COLO668 (cell line): ENCODE data around the gene UBXN2A.
"Not testable (repeated sequence)": the region's sequence is repeated elsewhere in the genome, so short reads cannot be mapped to it uniquely, and the experiment has no call there.

Source experiments
- DNase-seq: peaks from one replicate; lab custom pipeline; 2025; ENCODE audit not compliant: unreplicated experiment; lab: John Stamatoyannopoulos, UW

Gene UBXN2A

DNA sequence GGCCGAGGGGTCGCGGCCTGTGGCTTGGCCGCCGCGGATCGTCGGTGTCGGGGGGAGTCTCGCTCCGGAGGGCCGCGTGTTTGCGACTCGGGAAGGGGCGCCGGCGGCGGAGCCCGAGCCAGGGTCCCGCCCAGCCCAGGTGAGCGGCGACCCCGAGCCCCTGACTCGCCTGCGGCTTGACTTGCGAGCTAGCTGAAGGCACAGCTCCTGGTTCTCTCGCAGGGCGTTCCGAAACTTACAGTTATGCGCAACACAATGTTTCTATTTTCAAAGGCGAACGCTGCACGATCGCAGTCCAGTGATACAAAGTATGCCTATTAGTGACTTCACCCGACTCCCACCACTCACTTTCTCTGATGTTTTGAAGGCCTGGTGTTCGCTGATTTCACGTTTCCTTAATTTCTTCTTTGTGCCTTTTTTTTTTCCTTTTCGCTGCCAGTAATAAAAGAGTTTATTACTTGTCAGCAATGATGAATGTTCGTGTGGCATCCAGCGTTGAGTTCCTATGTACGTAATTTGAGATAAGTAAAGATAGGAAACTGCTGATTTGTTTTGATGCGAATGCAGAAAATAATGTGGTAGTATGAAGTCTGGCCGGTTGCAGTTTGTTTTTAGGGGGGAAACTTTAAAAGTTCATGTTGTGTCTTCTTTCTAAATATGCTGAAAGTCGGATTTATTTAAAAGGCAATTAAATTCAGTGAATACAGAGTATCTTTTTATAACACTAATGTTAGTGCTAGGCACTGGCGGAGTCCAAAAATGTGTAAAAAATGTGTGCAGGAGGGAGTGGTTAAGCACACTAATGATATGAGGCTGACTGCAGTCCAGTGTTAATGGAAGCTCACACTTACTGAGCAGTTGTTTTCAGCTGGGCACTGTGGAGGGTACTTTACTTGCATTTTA lies 706 bp downstream of the UBXN2A start:
- no peak for DNase-seq

DNA sequence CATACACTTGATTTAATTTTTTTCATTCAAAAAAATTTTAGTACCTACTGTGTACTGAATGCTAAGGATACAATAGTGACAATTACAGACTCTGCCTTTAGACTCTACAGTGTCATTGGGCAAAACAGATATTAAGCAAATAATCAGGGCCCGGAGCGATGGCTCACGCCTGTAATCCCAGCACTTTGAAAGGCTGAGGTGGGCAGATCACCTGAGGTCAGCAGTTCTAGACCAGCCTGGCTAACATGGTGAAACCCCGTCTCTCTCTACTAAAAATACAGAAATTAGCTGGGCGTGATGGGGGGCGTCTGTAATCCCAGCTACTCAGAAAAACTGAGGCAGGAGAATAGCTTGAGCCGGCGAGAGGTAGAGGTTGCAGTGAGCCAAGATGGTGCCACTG lies 1.4 kb downstream of the UBXN2A start:
- DNase-seq = no peak

DNA sequence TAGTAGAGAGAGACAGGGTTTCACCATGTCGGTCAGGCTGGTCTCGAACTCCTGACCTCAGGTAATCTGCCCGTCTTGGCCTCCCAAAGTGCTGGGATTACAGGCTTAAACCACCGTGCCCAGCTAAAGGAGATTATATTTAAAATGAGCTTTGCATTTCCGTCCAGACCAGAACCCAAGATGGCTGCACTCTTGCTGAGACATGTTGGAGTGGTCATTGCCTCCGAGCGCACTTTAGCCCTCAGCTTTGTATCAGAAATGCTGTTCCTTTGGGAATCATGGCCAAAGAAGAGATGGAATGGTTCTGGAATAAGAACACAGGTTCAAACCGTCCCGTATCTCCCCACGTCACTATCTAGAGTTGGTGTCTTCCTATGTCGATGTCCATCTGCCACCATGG lies 3.4 kb downstream of the UBXN2A start:
- no peak for DNase-seq

DNA sequence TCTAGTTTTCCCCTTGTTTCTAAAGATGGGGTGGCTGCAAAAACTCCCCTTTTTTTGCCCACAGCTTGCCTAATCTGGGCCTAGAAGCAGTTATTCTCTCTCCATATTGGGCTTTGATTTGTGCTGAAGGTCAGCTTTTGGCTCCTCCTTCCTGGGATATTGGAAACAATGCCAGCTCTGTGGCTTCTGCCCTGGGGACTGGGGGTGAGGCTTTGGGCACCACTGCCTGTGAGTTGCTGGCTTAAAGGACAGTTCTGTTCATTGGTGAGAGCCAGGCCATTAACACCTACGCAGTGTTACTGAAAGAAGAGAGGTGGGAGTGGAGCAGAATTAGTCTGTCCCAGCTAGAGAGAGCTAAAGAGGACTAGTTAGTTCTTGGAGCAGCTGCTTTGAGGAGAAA lies 4.3 kb downstream of the UBXN2A start:
- DNase-seq = no peak

DNA sequence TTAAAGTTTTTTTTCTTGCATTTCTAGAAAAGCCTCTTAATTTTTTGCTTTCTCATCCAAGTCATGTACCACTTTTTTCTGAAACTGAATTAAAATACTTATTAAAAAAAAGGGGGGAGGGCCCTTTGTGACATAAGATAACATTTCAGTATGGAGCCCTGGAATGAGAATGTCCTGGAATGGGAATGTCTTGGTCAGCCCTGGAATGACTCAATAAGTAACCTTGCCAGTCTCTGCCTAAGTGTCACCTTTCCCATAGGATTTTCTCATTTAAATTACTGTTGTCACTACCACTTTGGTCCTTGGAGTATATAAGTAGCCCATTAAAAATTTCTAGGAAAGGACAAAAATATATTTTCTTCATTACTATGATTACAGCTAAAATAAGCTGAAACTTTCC lies 4.7 kb downstream of the UBXN2A start:
- no peak for DNase-seq

DNA sequence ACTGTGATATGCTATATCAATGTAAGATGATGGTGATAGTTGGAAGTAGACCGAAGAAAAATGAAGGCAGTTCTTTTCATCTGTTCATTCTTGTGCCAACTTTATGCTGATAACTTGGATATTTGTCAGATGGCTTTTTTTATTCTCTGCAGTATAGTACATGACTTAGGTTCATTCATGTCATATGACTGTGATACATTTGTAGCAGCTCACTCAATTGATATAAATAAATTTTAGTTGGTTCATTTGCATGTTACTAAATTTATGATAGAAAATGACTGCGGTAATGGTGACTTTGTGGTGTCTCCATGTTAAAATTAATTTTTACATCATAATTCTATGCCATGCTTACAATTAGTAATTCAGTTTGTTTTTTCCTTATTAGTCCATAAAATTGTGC lies 7.1 kb downstream of the UBXN2A start:
- DNase-seq = no peak

DNA sequence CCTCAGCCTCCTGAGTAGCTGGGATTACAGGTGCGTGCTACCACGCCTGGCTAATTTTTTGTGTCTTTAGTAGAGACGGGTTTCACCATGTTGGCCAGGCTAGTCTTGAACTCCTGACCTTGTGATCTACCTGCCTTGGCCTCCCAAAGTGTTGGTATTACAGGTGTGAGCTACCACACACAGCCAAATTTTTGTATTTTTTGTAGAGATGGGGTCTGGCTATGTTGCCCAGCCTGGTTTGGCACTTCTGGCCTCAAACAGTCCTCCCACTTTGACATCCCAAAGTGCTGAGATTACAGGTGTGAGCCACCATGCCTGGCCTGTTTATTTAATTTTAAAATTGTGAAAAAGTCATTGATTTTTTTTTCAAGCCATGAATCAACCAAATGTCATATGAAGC lies 12.3 kb downstream of the UBXN2A start:
- not testable (repeated sequence) for DNase-seq

DNA sequence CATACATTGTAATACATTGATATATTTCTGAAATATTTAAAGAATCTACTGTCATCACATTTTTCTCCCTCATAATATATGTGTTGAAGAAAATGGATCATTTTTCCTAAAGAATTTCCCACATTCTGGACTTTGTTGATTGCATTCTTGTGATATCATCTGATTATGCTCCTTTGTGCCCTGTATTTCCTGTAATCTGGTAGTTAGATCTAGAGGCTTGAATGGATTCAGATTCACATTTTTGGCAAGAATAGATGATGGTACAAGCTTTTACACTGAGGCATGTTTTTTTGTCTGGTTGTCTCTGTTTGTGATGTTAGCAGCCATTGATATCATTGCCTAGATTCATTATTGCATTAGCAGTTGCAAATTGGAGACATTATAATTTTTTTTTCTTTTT lies 13.4 kb downstream of the UBXN2A start:
- DNase-seq = no peak

DNA sequence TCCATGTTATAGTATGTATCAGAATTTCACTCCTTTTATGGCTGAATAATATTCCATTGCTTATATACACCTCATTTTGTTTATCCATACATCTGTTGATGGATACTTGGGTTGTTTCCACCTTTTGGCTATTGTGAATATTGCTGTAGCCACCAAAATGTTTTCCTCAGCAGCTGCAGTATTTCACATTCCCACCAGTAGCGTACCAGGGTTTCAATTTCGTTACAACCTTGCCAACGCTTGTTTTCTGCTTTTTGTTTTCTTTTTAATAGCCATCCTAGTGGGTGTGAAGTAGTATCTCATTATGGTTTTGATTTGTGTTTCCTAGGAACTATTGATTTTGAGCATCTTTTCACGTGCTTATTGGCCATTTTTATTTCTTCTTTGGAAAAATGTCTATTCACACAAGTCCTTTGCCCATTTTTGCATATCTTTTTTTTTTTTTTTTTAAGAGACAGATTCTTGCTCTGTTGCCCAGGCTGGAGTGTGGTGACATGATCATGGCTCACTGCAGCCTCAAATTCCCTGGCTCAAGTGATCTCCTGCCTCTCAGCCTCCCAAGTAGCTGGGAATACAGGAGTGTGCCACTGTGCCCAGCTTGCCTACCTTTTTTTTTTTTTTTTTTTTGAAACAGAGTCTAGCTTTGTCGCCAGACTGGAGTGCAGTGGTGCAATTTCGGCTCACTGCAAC lies 14.2 kb downstream of the UBXN2A start:
- DNase-seq = no peak

DNA sequence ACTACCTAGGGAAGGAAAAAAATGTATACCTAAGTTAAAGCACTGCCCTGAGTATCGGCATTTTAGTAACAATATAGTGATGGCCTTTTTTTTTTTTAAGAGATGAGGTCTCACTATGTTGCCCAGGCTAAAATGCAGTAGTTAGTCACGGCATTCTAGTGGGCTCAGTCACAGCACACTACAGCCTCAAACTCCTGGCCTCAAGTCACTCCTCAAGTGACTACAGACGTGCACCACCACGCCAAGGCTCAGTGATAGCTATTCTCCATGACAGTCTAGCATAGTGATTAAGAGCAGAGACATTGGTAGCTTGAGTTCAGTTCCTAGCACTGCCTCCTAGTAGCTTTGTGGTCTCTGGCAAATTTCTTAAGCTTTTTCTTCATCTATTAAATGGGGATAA lies 27.6 kb downstream of the UBXN2A start:
- DNase-seq = no peak

DNA sequence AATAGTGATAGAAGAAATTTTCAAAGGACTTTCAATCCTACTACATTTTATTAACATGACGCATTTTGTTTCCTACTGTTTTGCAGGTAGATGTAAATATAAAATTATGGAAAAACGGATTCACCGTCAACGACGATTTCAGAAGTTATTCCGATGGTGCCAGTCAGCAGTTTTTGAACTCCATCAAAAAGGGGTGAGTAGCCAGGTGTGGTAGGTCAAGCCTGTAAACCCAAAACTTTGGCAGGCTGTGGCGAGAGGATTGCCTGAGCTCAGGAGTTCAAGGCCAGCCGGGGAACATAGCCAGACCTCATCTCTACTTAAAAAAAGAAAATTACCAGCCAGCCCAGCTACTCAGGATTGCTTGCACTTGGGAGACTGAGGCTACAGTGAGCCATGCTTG lies 36.6 kb downstream of the UBXN2A start:
- DNase-seq = no peak

DNA sequence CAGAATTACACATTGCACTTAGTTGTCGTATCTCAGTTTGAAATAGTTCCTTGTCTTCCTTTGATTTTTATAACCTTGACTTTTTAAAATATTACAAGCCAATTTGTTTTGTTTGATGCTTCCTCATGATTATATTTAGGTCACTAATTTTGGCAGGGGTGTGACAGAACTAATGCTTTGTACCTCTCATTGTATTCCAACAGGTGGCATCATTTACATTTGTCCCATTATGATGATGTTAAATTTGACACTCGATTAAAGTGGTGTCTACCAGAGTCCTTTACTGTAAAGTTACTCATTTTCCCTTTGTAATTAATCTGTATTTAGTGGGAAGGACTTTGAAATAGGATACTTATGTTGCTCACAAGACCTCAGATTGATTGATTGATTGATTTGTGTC lies 48.1 kb downstream of the UBXN2A start:
- no peak for DNase-seq

DNA sequence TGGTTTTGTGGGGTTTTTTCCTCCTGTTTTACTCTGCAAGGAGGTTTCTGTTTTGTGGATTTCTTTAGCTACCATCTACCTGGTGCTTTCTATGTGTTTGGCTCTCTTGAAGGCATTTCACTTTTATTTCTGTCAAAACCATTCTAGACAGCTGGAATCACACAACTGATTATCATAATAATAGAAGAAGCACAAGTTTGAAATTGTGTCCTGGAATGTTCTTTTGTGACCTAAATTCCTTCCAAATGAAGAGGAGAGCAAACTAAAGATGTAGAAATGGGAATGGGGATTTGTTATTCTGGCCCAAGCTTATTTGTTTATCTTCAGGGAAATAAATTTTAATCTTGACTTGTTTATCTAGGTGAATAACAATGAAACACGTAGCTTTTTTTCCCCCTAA lies 52.7 kb downstream of the UBXN2A start:
- no peak for DNase-seq

DNA sequence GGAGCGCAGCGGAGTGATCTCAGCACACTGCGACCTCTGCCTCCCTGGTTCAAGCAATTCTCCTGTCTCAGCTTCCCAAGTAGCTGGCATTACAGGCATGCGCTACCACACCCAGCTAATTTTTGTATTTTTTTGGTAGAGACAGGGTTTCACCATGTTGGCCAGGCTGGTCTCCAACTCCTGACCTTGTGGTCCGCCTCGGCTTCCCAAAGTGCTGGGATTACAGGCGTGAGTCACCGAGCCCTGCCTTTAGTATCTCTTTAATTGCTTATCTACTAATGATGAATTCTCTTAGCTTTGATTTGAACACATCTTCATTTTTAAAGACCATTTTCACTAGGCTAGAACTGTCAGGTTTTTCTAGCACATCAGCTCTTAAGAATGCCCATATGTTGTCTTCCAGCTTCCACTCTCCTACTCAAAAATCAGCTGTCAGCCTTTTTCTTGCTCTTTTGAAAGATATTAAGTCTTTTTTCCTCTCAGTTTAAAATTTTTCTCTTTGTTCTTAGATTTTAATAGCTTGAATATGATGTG lies 53.5 kb downstream of the UBXN2A start:
- DNase-seq = no peak

DNA sequence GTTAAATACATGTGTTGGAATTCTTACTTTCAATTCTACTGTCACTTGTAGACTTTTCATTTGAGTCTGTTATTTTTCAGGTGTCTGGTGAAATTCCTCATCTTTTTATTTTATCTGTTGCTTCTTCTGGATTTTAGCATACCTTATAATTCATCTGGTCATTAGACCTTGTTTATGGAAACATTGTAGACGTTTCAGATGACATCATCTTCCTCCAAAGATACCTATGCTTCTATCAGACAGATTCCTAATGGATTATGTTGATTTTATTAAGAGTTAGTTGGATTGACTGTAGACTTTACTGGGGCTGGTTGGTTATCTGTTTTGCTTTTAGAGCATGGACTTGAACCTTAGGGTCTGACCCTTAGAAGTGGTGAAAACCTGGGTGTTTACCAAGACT lies 54.3 kb downstream of the UBXN2A start:
- DNase-seq = no peak

DNA sequence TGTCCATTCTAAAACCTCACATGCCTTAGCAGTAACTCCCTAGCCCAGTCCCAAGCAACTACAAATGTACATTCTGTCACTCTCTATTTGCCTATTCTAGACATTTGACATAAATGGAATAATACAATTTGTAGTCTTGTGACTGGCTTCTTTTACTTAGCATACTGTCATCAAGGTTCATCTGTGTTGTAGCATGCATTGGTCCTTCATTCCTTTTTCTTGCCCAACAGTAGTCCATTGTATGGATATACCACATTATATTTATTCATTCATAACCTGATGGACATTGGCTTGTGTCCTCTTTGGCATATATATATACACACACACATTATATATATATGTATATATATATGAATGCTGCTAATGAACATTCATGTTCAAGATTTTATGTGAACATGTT lies 67.4 kb downstream of the UBXN2A start:
- no peak for DNase-seq

DNA sequence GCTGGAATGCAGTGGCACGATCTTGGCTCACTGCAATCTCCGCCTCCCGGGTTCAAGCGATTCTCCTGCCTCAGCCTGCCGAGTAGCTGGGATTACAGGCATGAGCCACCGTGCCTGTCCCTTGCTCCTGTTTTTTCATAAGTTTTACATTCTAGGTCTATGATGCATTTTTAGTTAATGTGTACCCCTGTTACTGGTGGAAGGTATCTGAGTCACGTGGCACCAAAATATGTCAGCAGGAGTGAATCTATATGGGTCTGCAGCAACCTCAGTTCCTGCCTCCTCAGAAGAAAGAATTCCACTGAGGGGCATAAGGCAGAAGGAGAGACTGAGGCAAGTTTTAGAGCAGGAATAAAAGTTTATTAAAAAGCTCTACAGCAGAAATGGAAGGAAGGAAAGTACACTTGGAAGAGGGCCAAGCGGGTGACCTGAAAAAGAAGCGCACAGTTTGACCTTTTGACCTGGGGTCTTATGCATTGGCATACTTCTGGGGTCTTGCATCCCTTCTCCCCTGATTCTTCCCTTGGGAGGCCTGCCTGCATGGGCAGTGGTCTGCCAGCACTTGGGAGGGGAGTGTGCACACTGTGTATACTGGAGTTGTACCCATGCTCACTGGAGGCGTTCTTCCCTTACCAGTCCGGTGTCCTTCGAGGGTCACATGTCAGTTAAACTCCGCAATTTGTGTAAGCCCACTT lies 68.6 kb downstream of the UBXN2A start:
- no peak for DNase-seq

DNA sequence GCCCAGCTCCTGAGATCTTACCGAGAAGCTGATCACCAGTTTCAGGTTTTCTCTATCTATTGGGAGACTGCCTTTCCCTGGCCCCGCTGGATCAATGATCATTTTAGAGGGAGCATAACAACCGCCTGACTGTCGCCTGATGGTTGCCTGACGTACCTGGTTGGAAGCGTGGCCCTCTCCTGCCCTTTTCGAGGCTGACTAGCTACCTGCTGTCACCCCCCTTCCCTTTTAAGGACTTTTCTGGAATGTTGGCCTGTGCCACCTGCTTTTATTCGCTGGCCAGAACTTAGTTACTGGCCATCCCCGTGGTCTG lies 69.1 kb downstream of the UBXN2A start:
- DNase-seq = no peak

DNA sequence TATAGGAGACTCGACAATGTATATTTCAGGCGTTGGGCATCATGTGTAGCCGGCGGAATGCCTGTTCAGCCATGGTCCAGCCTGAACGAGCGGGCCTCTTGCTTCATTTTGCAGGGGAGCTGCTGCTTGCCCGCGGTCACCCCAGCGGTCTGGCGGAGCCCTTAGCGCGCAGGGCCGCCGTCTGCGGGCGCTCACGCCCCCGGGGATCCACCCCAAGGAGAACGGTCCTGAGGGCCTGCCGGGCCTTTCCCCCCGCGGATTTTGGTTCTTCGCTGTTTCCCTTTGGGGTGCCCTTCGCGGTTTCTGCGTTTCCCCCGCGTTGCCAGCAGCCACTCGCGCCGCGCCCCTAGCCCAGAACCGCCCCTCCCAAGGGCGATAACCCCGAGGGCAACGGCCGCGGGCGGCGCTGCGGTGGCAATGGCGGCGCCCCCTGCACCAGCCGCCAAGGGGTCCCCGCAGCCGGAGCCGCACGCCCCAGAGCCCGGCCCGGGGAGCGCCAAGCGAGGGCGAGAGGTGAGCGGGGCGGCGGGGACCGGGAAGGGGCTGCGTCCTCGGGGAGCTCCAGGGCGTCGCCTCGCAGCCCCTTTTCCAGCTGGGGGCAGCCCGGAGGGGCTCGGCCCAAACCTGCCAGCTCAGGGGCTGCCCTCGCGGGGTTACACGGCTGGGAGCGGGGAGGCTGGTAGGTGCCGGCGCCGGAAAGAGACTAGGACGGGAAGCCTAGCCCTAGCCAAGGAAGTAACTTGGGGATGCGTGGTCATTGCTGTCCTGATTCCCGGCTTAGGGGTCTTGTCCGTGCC lies 69.6 kb downstream of the UBXN2A start, which contains the start of gene MFSD2B:
MFSD2B (plus strand) TSS at position 406 of the 797 bp plus-strand sequence; CDS start at position 418, 12 bp downstream.
- DNase-seq = no peak

DNA sequence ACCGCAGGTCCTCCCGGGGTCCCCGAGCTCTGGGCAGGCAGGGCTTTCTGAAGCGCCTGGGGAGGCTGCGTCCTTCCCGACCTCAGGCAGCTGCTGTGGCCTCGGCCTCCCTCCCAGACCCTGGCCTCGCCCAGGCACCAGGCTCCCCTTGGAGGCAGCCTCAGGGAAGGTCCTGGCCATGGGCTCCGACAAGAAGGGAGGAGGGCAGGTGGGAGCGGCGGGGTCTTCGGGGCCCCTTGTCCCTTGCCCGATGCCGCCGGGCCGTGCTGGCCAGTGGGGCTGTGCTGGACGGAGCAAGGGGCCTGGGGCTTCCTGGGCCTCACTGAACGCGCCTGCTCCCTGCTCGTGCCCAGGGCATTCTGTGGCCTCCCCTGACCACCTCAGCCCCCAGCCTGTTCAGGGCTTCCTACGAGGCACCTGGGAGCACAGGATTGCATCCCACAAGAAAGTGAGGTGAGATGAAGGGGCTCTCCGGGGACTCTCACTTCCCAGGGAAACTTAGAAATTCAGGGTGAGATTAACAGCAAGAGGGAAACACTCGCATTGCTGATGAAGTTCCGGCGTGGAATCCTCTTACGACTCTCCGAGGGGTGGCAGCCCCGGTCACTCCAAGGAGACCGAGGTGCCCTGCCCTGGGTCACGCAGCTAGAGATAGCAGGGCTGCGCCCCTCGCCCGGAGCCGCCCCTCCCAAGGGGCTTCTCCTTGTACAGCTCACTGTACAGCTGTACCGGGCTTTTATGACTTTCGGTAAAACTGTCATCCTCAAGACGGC lies 70.4 kb downstream of the UBXN2A start:
- no peak for DNase-seq
